ENCODE results near the gene KANK4.

The KANK4 gene

DNA sequence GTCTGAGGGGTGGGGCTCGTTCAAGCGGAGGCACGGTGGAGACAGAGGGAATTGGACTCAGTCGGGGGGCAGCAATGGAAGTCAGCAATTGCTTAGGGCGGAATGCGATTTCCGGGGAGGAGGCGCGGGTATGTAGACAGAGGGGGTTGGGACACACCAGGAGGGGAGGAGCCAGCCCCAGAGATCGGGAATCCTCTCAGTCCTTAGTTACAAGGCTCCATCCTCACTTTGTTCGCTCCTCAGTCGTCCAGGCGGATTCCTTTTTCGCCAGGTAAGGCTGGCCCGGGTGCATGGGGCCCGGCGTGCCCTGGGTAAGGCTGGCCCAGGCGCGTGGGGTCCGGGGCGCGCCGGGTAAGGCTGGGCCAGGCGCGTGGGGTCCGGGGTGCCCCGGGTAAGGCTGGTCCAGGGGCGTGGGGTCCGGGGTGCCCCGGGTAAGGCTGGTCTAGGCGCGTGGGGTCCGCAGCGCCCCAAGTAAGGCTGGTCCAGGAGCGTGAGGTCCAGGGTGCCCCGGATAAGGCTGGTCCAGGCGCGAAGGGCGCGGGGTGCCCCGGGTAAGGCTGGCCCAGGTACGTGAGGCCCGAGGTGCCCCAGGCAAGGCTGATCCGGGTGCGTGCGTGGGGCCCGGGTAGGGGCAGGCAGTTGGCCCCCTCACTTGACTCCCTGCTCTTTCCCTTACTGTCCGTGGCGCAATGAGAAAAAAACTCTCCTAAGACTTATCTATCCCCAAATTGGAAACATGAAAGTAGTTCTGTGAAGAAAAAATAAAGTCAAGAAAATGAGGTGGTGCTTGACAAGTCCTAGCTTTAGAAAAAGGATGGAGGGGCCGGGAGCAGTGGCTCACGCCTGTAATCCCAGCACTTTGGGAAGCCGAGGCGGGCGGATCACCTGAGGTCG is 124.3 kb downstream of the KANK4 start, which contains the start of gene L1TD1:
TSS of gene L1TD1 (plus strand) at position 199 of the 894 bp plus-strand sequence. CDS start 11,780 bp downstream, outside the sequence.
- no peak for DNase-seq

DNA sequence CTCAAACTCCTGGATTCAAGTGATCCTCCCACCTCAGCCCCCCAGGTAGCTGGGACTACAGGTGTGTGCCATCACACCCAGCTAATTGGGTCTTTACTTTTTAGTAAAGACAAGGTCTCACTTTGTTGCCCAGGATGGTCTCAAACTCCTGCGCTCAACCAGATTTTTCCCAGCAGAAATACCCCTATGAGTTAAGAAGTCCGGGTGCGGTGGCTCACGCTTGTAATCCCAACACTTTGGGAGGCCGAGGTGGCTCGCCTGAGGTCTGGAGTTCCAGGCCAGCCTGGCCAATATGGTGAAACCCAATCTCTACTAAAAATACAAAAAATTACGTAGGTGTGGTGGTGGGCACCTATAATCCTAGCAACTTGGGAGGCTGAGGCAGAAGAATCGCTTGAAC is 131.1 kb downstream of the KANK4 start:
- DNase-seq, result no peak

DNA sequence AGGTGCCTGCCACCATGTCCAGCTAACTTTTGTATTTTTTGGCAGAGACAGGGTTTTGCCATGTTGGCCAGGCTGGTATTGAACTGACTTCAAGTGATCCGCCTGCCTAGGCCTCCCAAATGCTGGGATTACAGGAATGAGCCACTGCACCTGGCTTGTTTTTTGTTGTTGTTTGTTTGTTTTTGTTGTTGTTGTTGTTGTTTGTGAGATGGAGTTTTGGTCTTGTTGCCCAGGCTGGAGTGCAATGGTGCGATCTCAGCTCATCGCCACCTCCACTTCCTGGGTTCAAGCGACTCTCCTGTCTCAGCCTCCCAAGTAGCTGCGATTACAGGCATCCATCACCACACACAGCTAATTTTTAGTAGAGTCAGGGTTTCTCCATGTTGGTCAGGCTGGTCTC is 131.7 kb downstream of the KANK4 start:
- no peak for DNase-seq

Measured in activated gamma-delta T cell treated with Interleukin-2 at 50 U/mL for 16 hours (primary cell).